Mesenteric fat pad (tissue), 1 donor: ENCODE results near the gene MCM9. TPM values are rescaled to one million over a fixed set of nuclear protein-coding genes. Genes with fewer than 3 reads are reported as not detected.
"Not testable (repeated sequence)": the region's sequence is repeated elsewhere in the genome, so short reads cannot be mapped to it uniquely, and the experiment has no call there.

Source experiments
- DNase-seq: peaks from one replicate; pipeline ENCODE4 v3.0.0-alpha.2; 2020; ENCODE audit warnings: low spot score
- total RNA-seq: library from RNA; stranded (reverse); fragmentation: NEBNext Ultra II Directional; extraction: Animal tissue kit (Norgen Biotek cat#: 25700); gene quantifications from one replicate; pipeline ENCODE4 v1.2.1, GENCODE V29; 2021
- donor health status: DM: yes; HTN: yes; CAD: no.

The MCM9 gene
- total RNA-seq, 1 donor from 2014 or later, result 9.4 TPM

GRCh38 chr6:118868901-118869300 lies 66.1 kb downstream of the MCM9 start:
- DNase-seq, result not testable (repeated sequence)

GRCh38 chr6:118867181-118867580 lies 67.8 kb downstream of the MCM9 start:
- no peak for DNase-seq

DNA sequence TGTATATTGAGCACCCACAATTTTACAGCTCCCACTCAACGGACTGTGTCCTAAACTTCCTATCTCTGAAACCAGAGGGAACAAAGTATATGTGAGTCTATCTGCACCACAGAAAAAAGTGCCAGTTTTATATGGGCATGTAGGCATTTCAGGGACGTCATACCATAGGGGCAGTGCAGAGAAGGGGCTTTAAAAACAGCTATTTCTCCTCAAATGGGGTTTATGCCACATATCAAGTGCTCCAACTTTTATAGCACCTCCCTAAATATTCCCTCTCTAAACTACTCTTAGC lies 69.9 kb downstream of the MCM9 start:
- no peak for DNase-seq

- DNase-seq, result no peak
These were observed 70.4 kb downstream of the MCM9 start for GRCh38 chr6:118864341-118865099.

- no peak for DNase-seq
These were observed 72.5 kb downstream of the MCM9 start for GRCh38 chr6:118862443-118862842.

DNA sequence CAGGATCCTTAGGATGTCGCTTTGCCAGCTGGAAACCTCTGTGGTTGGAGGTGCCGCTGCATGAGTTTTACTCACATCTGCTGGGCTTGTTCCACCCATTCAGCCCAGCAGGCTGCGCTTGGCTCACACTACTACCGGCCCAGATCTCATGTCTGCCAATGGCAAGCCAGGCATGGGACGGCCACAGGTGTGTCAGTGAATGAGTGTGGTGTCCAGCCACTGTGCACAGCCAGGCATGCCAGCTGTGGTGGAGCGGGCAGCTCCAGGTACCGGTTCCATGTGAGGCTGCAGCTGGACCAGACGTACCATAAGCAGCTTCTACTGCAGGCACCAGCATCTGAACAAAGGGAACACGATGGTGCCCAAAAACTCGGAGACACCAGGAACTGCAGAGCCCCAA lies 74.1 kb downstream of the MCM9 start:
- no peak for DNase-seq

- no peak for DNase-seq
These were observed 74.6 kb downstream of the MCM9 start for GRCh38 chr6:118860363-118860762.

DNA sequence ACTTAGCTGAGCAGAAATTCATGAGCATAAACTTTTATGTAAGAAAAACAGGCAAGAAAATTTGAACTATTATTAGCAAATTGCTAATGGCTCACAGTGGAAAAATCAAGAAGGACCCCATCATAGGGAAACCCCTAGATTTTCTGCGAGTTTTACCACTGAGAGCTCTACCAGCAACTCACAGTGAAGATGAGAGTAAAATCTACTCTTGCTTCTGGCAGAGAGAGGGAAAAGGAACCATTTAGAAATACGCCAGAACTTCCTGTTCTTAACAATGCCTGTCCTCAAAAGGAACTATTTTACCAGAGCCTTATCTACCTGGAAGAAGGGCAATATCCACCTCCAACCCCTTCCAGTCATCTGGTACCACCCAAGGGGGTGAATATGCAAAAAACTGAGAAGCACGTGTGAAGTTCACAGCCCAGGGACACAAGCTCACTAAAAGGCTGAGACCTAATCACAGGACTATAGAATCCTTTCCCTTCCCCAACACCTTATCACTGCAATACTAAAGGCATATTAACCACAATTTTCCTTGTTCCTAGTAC lies 75.4 kb downstream of the MCM9 start:
- no peak for DNase-seq

DNA sequence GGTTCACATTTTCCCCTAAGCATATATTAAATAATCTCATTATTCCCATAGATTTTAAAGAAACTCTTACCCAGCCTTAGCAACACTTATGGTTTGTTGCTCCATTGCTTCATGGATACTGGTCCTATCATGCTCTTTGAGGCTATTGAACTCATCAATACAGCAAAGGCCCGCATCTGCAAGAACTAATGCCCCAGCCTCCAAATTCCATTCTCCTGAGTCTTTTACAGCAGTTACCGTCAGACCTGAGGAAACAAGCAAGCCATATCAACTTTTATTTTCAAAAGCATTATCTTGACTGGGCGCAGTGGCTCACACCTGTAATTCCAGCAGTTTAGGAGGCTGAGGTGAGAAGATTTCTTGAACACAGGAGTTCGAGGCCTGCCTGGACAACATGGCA lies 78.7 kb downstream of the MCM9 start:
- DNase-seq, result no peak

DNA sequence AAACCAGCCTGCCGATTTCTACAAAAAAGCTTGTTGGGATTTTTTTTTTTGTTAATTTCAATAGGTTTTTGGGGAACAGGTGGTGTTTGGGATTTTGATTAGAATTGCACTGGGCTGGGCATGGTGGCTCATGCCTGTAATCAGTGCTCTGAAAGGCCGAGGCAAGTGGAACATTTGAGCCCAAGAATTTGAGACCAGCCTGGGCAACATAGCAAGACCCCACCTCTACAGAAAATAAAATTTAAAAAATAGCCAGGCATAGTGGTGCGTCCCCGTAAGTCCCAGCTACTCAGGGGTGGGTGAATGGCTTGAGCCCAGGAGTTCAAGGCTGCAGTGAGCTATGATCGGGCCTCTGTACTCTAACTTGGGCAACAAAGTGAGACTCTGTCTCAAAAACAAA lies 81.6 kb downstream of the MCM9 start:
- no peak for DNase-seq

DNA sequence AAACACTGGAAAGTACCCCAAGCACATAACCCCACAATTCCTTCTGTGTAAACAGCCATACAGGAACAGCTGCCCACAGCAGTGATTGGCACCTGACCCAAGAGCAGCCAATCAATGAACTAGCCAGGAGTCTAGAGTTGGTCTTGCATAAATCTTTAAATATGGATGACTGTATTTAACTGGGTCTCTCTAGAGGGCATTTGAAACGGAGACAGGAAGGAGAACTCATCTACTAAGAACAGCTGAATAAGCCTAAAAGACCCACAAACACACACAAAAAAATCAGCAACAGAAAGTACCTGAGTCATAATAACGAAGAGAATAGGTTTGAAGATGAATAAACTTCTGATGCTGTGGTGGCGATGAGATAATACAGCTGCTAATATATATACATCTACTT lies 90.0 kb downstream of the MCM9 start:
- no peak for DNase-seq

- no peak for DNase-seq
These were observed 91.1 kb downstream of the MCM9 start for GRCh38 chr6:118843685-118844390.

DNA sequence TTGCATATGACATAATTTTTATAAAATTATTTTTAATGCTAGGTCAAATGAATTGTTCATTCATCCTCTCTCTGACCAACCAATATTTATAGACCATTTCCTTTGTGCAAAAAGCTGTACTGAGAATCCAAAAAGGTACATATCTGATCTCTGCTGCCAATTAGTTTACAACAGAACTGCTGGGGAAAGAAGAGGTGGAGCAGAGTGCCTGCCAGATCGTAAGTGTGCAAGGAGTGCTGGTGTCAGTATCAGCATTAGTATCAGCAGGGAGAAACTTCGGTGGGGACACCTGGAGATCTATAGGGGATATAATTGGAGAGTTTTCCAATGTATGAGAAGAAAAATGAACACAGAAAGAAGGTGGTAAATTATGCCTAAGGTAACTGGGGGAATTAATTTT lies 104.3 kb downstream of the MCM9 start:
- DNase-seq, result no peak

DNA sequence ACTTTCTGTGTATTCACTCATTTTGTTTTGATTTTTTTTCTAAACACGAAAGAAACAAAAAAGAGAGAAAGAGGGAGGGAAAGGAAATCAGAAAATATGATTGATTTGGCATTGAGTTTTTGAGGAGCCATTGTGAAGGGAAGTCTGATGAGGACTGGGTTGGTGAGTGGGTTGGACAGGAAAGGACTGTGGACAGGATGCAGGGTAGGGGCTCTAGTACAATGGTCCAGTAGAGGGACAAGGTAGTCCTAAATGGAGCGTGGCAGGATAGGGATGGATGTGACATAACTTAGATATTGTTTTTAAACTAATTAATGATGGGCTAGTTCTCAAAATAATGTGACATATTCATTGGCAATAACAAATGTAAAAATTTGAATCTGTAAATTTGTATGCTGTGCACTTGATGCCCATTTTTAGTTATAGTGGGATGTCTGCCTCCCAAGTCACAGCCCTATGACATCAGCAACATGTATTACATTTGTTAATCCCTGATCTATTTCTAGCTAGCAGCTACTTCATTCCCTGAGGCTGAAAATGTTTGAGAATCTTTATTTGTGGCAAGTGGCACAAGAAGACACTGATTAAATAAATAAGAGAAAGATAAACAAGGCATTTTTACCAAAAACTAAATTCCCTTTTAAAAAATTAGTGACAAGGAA lies 105.0 kb downstream of the MCM9 start:
- DNase-seq, result no peak

GRCh38 chr6:118826096-118826495 lies 108.9 kb downstream of the MCM9 start:
- no peak for DNase-seq

GRCh38 chr6:118825661-118826060 lies 109.3 kb downstream of the MCM9 start:
- DNase-seq, result no peak

- no peak for DNase-seq
These were observed 119.5 kb downstream of the MCM9 start for GRCh38 chr6:118815495-118815894.

DNA sequence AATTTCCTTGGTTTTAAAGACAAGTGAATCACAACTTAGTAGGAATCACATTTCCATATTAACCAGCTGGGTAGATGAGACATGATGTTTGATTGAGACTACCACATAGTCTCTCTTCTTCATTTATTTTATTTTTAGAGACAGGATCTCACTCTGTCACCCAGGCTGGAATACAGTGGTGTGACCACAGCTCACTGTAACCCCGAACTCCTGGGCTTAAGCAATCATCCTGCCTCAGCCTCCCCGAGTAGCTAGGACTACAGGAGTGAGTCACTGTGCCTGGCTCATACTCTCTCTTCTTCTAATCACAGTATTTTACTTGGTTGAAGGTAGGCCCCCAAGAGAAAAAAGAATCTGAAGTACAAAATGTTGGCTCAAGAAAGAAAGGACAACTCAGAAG lies 121.2 kb downstream of the MCM9 start:
- no peak for DNase-seq

- no peak for DNase-seq
These were observed 122.0 kb downstream of the MCM9 start for GRCh38 chr6:118812970-118813369.

DNA sequence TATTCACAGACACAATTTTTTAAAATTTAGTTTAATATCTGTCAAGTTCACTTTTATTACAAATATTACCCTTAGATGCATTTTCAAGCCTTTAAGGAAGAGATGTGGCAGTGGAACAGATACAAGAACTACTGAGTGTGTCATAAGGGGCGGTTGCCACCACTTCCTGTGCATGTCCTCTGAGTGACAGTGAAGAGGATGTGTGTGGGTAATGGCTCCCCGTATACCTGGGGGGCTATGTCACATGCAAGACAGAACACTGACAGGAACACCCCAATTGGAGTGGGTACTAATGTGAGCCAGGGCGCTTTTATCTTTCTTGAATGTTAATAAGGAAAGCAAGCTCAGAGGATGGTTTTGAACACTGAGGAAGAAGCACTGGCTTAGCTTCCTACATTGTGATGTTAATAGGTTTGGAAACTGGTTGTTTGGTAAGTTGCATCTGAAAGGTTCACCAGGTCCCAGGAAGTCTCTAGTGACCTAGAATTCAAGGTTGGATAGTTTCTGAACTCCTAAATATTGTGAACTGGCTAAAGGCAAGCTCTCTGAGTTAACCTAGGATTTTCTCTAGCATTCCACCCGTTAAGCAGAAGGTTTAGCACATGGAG lies 124.4 kb downstream of the MCM9 start:
- DNase-seq, result no peak

DNA sequence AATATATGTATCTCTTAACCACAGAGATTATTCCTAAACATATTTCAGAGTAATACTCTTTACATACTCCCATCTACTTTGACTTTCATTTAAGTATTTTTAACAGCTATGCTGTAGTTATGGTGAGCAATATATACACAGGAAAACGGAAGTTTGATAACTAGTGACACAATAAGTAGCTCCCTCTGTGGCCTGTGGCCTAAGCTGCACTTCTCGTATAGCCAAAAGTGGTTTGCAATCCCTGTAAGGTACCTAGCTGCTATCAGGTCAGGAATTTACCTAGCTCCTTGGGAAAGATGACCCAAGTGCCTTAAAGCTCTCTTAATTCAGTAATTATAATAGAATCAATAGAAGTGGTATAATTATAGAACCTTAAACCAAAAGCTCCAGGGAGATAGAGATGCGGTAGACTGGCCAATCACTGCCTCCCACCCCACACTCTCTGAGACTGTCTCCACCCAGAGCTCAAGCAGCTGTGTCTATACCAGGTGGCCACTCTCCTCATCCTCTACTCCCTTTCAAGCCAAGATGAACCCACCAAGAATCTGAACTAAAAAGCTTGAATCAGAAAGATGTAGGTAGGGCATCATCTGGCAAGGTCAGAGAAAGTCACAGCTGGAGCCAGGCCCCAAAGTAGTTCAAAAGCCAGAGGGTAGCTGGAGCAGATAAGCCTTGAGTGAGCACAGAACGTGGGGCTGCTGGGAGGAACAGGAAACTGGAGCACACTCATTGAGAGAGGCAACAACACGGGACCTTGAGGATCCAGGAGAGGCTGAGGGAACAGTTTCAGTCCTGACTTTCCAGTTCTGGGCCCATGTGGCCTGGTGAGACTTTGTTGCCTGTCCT lies 125.9 kb downstream of the MCM9 start:
- no peak for DNase-seq
